ENCODE measurements around the gene HTR4.

Gene HTR4

GRCh38 chr5:148438933-148439332 is 215.4 kb downstream of the HTR4 start:
- H3K27me3 ChIP-seq (ENCODE audit: insufficient read depth, low read length) = no peaks in the 10 kb centered on the region
- H2AFZ ChIP-seq (ENCODE audit: low read depth, low read length) = no peak overlapping the region
- H3K4me1 ChIP-seq (ENCODE audit: insufficient read depth, low read length) = no peaks in the 10 kb centered on the region
- peaks cover 74% of the 10 kb centered on the region for H3K36me3 ChIP-seq (ENCODE audit: insufficient read depth, low read length)
- no peak overlapping the region for H3K4me3 ChIP-seq (ENCODE audit: low read length)
- H3K9me3 ChIP-seq (ENCODE audit: low read length) = no peaks in the 10 kb centered on the region

GRCh38 chr5:148437249-148437648 is 217.1 kb downstream of the HTR4 start:
- Histone ChIP-seq H3K36me3 (ENCODE audit: insufficient read depth, low read length) (peaks cover 77% of the 10 kb centered on the region), H3K27me3 (ENCODE audit: insufficient read depth, low read length) (no peaks in the 10 kb centered on the region), H3K9me3 (ENCODE audit: low read length) (no peaks in the 10 kb centered on the region), H3K4me3 (ENCODE audit: low read length) (no peak overlapping the region), H2AFZ (ENCODE audit: low read depth, low read length) (no peak overlapping the region), H3K4me1 (ENCODE audit: insufficient read depth, low read length) (no peaks in the 10 kb centered on the region)

- Histone ChIP-seq H2AFZ (ENCODE audit: low read depth, low read length) (no peak overlapping the region), H3K36me3 (ENCODE audit: insufficient read depth, low read length) (peaks cover 72% of the 10 kb centered on the region), H3K9me3 (ENCODE audit: low read length) (no peaks in the 10 kb centered on the region), H3K27me3 (ENCODE audit: insufficient read depth, low read length) (no peaks in the 10 kb centered on the region), H3K4me1 (ENCODE audit: insufficient read depth, low read length) (no peaks in the 10 kb centered on the region), H3K4me3 (ENCODE audit: low read length) (no peak overlapping the region)
These were observed 218.3 kb downstream of the HTR4 start for GRCh38 chr5:148436029-148436428.

- no peaks in the 10 kb centered on the region for H3K27me3 ChIP-seq (ENCODE audit: insufficient read depth, low read length)
- H3K4me1 ChIP-seq (ENCODE audit: insufficient read depth, low read length) = no peaks in the 10 kb centered on the region
- no peaks in the 10 kb centered on the region for H3K9me3 ChIP-seq (ENCODE audit: low read length)
- H2AFZ ChIP-seq (ENCODE audit: low read depth, low read length) = no peak overlapping the region
- peaks cover 56% of the 10 kb centered on the region for H3K36me3 ChIP-seq (ENCODE audit: insufficient read depth, low read length)
- no peak overlapping the region for H3K4me3 ChIP-seq (ENCODE audit: low read length)
These were observed 220.5 kb downstream of the HTR4 start for GRCh38 chr5:148433826-148434225.
